Gastroesophageal sphincter (tissue), 3 donors: ENCODE results near the gene GALNT18.

Experiments used
- CTCF ChIP-seq, 4 experiments: fragments of 200-600 bp in 2 of 4; fragments of 450-650 bp in 2 of 4; sonication (generic) in 1 of 4; IDR thresholded peaks; one replicate each; pipeline ENCODE4 v1.5.1; 2017 to 2019; ENCODE audit warnings: antibody characterized with exemption in 4 of 4, mild to moderate bottlenecking in 2 of 4, moderate library complexity in 2 of 4
- POLR2A ChIP-seq, 2 donors: fragments of 450-650 bp; IDR thresholded peaks; one replicate each; pipeline ENCODE4 v1.6.1; 2017; ENCODE audit warnings: antibody characterized with exemption in 2 of 2, mild to moderate bottlenecking in 2 of 2, moderate library complexity in 1 of 2

GRCh38 chr11:11334607-11335006, 287.2 kb downstream of the GALNT18 start:
- TF ChIP-seq CTCF (IDR thresholded peaks at IDR 0.05): no peak
- no peak for TF ChIP-seq POLR2A (IDR thresholded peaks at IDR 0.05)
